CD4-positive, alpha-beta T cell (primary cell): Measurements from ENCODE around the gene RHBDL1. TPM values are rescaled to one million over a fixed set of nuclear protein-coding genes. Genes with fewer than 3 reads are reported as not detected.
A peak's percentile ranks its signal among the peaks of the same experiment; 100 is the strongest.

Source experiments
- ATAC-seq: fragments of 200-7000 bp; cut with Tn5 transposase; one replicate; pipeline ENCODE4 v1.10.0; 2022; ENCODE audit warnings: mild to moderate bottlenecking; ENCODE audit not compliant: poor library complexity
- CTCF ChIA-PET: fragments of 350-600 bp; sonication (Branson Sonifier 250); formaldehyde crosslinking; loops from one replicate; lab custom pipeline; 2021; ENCODE audit warnings: antibody characterized with exemption, inconsistent platforms; lab: Charles Lee
- POLR2A ChIA-PET: fragments of 350-600 bp; sonication (Branson Sonifier 250); formaldehyde crosslinking; loops from one replicate; lab custom pipeline; 2021; ENCODE audit warnings: antibody characterized with exemption, inconsistent platforms; lab: Charles Lee
- DNase-seq, 14 experiments: peaks; one replicate each; pipeline ENCODE4 v3.0.0-alpha.2; 2013 to 2020; ENCODE audit warnings: mixed read lengths in 2 of 14
- H3K27ac ChIP-seq, 2 donors: one replicate each; pipeline versions ENCODE4 v1.5.1 to v1.7.0; 2013; ENCODE audit warnings: low read length in 2 of 2, low read depth in 1 of 2, mild to moderate bottlenecking in 1 of 2
- H3K27me3 ChIP-seq, 2 experiments: 1 replicate in 1 of 2; 2 replicates in 1 of 2; pipeline versions ENCODE4 v1.6.1 to v1.7.0; 2013; ENCODE audit warnings: low read length in 2 of 2, control low read depth in 1 of 2, mild to moderate bottlenecking in 1 of 2, moderate library complexity in 1 of 2; ENCODE audit not compliant: insufficient read depth in 2 of 2, control insufficient read depth in 1 of 2
- H3K36me3 ChIP-seq: one replicate; pipeline ENCODE4 v1.6.1; 2013; ENCODE audit warnings: low read length, control low read depth; ENCODE audit not compliant: insufficient read depth
- H3K4me1 ChIP-seq: one replicate; pipeline ENCODE4 v1.6.1; 2013; ENCODE audit warnings: low read length, control low read depth; ENCODE audit not compliant: insufficient read depth
- H3K4me3 ChIP-seq: one replicate; pipeline ENCODE4 v1.5.1; 2013; ENCODE audit warnings: mild to moderate bottlenecking, low read length, moderate library complexity
- H3K9me3 ChIP-seq, 2 experiments: 1 replicate in 1 of 2; 2 replicates in 1 of 2; pipeline versions ENCODE4 v1.6.1 to v1.7.0; 2013; ENCODE audit warnings: low read length in 2 of 2, mild to moderate bottlenecking in 2 of 2, control low read depth in 1 of 2, moderate library complexity in 1 of 2; ENCODE audit not compliant: control insufficient read depth in 1 of 2, insufficient read depth in 1 of 2
- H3K27ac Mint-ChIP-seq: one replicate; pipeline ENCODE4 v1.8.0; 2020; ENCODE audit warnings: mixed read lengths
- H3K27me3 Mint-ChIP-seq: one replicate; pipeline ENCODE4 v1.8.0; 2021; ENCODE audit warnings: mixed read lengths
- H3K36me3 Mint-ChIP-seq: one replicate; pipeline ENCODE4 v1.8.0; 2021; ENCODE audit warnings: low read depth, mixed read lengths
- H3K4me1 Mint-ChIP-seq: one replicate; pipeline ENCODE4 v1.8.0; 2021; ENCODE audit warnings: low read depth, mixed read lengths
- H3K4me3 Mint-ChIP-seq: one replicate; pipeline ENCODE4 v1.8.0; 2020; ENCODE audit warnings: mild to moderate bottlenecking, mixed read lengths
- H3K9me3 Mint-ChIP-seq: one replicate; pipeline ENCODE4 v1.8.0; 2020; ENCODE audit warnings: mixed read lengths
- intact Hi-C, 2 experiments: fragments of 100-400 bp; cut with DNase I in 1 of 2; cut with micrococcal nuclease in 1 of 2; formaldehyde crosslinking; loops; one replicate each; pipeline versions ENCODE4 v1.15.1 to v1.9.0; 2023 to 2025; cut with DNase I, micrococcal nuclease
- total RNA-seq, 174 experiments: library from RNA in 2 of 174; stranded (reverse) in 2 of 174; gene quantifications; one replicate each; pipeline ENCODE4 v1.2.3 and lab custom pipeline; 2021 to 2026
- TF ChIP-seq, protein P1 (sequence below): fragments of 200-600 bp; IDR thresholded peaks from one replicate; pipeline ENCODE4 v1.8.0; 2022; ENCODE audit warnings: antibody characterized with exemption, mild to moderate bottlenecking

Gene RHBDL1
- total RNA-seq, 2 experiments from 2014 or later = 6.6 to 6.9 TPM

DNA sequence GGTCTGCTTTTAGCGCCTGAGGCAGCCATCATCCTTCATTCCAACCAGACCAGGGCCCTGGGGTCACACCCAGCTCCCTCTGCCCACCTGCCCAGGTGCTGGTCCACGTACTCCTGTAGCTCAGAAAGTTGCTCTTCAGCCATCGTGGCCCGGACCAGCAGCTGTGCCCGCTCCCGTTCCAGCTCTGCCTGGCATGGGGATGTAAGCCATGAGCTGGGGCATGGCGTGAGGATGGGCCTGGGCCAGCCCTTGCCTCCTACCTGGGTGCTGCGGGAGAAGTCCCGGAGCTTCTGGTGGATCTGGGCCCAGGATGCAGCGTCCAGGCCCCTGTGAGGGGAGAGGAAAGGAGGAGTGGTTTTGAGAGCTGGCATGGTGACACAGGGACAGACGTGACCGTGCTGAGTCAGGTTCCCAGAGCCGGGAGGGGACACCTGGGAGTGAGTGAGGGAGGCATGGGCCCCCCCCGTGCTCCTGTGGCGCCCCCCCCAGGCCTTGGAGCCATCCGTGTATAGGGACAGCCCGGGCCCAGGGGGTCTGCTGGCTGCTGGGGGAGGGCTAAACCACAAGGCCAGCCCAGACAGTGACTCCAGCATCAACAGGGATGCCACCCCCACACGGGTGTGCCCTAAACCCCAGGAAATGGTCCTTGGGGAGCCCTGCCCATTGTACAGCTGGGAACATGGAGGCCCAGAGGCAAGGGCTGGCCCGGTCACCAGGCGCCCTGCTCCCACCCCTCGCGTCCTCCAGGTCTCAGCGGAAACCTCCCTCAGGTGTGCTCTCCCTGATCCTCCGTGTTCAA, 47.6 kb downstream of the RHBDL1 start:
- ChIA-PET POLR2A (interaction anchor here (1.5 to 1.6 kb wide), 2 partner anchors 28 to 42 kb away, joined by 3 to 5 read pairs; no protein-coding TSS in a partner anchor), CTCF (interaction anchor here (0.8 kb wide), 1 partner anchor 10 kb away, joined by 3 read pairs; no protein-coding TSS in a partner anchor)
- Histone ChIP-seq H3K36me3 (no peaks in the 10 kb centered on the region), H3K27ac (no peak overlapping the region), H3K27me3 (no peaks in the 10 kb centered on the region), H3K9me3 (peaks cover 0 to 8% of the 10 kb centered on the region in 2 experiments), H3K4me1 (peaks cover 56% of the 10 kb centered on the region), H3K4me3 (no peak overlapping the region)
- DNase-seq = no peak
- Mint-ChIP-seq H3K36me3 (no peaks in the 10 kb centered on the region), H3K9me3 (no peaks in the 10 kb centered on the region), H3K27me3 (no peaks in the 10 kb centered on the region), H3K4me1 (peaks cover 17% of the 10 kb centered on the region), H3K27ac (no peak overlapping the region), H3K4me3 (peak overlapping the region; percentile 54)
- TF ChIP-seq, protein P1, sequence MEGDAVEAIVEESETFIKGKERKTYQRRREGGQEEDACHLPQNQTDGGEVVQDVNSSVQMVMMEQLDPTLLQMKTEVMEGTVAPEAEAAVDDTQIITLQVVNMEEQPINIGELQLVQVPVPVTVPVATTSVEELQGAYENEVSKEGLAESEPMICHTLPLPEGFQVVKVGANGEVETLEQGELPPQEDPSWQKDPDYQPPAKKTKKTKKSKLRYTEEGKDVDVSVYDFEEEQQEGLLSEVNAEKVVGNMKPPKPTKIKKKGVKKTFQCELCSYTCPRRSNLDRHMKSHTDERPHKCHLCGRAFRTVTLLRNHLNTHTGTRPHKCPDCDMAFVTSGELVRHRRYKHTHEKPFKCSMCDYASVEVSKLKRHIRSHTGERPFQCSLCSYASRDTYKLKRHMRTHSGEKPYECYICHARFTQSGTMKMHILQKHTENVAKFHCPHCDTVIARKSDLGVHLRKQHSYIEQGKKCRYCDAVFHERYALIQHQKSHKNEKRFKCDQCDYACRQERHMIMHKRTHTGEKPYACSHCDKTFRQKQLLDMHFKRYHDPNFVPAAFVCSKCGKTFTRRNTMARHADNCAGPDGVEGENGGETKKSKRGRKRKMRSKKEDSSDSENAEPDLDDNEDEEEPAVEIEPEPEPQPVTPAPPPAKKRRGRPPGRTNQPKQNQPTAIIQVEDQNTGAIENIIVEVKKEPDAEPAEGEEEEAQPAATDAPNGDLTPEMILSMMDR = no peak
- intact Hi-C loops = no loop called here
- no peak for ATAC-seq

DNA sequence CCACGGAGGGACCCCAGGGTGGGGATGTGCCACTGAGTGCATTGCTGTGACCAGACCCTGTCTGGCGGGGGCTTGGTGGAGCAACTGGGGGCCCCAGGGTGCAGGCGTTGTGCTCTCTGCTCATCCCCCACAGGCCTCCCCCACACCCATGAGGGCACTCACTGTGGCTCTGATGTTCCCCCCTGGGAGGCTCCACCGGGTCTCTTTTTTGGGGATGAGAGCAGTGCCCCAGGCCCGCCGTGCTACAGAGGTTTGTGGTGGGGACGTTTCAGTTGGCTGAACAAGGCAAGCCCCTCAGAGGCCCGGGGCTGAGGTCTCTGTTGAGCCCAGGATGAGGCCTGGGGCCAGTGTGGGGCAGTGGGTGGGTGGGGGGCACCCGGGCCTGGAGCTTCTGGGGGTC, 48.2 kb downstream of the RHBDL1 start:
- intact Hi-C loops = no loop called here
- no peak for DNase-seq
- Histone ChIP-seq H3K4me1 (peaks cover 61% of the 10 kb centered on the region), H3K36me3 (no peaks in the 10 kb centered on the region), H3K27me3 (no peaks in the 10 kb centered on the region), H3K4me3 (no peak overlapping the region), H3K9me3 (peaks cover 0 to 8% of the 10 kb centered on the region in 2 experiments), H3K27ac (no peak overlapping the region)
- POLR2A ChIA-PET = interaction anchor here (1.0 to 1.6 kb wide), 3 partner anchors 9 to 43 kb away, joined by 3 to 5 read pairs (median 3); no protein-coding TSS in a partner anchor
- Mint-ChIP-seq H3K4me3 (peak overlapping the region; percentile 15), H3K27ac (no peak overlapping the region), H3K27me3 (no peaks in the 10 kb centered on the region), H3K36me3 (no peaks in the 10 kb centered on the region), H3K4me1 (peaks cover 17% of the 10 kb centered on the region), H3K9me3 (no peaks in the 10 kb centered on the region)
- ATAC-seq = no peak
- CTCF ChIA-PET = no interaction called here
- TF ChIP-seq, protein P1 = no peak

DNA sequence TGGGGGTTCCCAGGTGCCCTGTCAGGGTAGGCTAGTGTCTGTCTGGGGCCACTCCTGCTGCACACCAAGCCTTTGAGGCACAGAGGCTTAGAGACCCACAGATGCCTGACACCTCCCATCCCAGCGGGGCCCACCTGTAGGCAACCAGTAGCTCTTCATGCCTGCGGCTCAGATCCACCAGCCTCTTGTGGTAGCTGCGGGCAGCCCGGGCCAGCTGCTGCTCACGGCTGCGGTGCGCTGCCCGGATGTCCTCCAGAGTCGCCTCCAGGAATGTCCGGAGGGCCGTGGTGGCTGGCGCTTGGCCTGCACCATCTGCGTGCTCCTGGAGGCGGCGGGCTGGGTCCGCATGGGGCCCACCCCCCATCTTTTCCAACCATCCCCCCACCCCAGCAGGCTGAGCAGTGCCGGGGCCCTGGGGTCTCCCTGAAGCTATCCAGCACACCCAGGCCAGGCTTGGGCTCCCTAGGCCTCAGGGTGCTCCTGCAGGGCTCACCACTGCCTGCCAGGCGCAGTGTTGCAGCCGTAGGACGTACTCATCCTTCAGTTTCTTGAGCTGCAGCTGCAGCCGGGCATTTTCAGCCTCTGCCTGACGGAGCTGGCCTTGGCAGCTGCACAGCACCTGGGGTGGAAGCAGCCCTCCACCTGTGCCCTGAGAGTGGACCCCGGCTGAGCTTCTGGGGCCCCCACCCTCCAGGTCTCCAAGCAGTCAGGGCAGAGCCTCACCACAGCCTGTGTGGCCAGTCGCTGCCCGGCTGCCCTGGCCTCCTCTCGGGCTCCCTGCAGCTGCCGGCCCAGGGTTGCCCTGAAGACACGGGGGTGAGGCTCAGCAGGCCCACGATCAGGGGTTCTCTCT, 48.9 kb downstream of the RHBDL1 start:
- peaks cover 11% of the 10 kb centered on the region for H3K4me1 Mint-ChIP-seq
- H3K27me3 ChIP-seq = no peaks in the 10 kb centered on the region
- DNase-seq = no peak
- no peak for ATAC-seq
- H3K4me3 Mint-ChIP-seq = peak overlapping the region; percentile 15
- H3K27me3 Mint-ChIP-seq = no peaks in the 10 kb centered on the region
- no peak overlapping the region for H3K27ac ChIP-seq
- POLR2A ChIA-PET = interaction anchor here (1.0 to 5.0 kb wide), 4 partner anchors 9 to 43 kb away, joined by 3 to 30 read pairs (median 8); partner anchors contain the start of gene METRN
- intact Hi-C loops = no loop called here
- CTCF ChIA-PET = interaction anchor here (0.9 kb wide), 1 partner anchor 12 kb away, joined by 3 read pairs; no protein-coding TSS in a partner anchor
- H3K27ac Mint-ChIP-seq = no peak overlapping the region
- TF ChIP-seq, protein P1 = no peak
- no peaks in the 10 kb centered on the region for H3K36me3 ChIP-seq
- no peaks in the 10 kb centered on the region for H3K9me3 Mint-ChIP-seq
- H3K9me3 ChIP-seq = peaks cover 0 to 8% of the 10 kb centered on the region in 2 experiments
- H3K4me3 ChIP-seq = no peak overlapping the region
- no peaks in the 10 kb centered on the region for H3K36me3 Mint-ChIP-seq
- peaks cover 56% of the 10 kb centered on the region for H3K4me1 ChIP-seq
